ENCODE data around the gene TPD52L1. TPM values are rescaled to one million over a fixed set of nuclear protein-coding genes. Genes with fewer than 3 reads are reported as not detected.
A peak's percentile ranks its signal among the peaks of the same experiment; 100 is the strongest.

TPD52L1 gene
- total and polyA plus RNA-seq, 2 experiments from 2014 or later, result 22.8 to 24.0 TPM

GRCh38 chr6:125192610-125192930, 39.0 kb downstream of the TPD52L1 start:
- no peaks in the 10 kb centered on the region for H3K36me3 Mint-ChIP-seq (ENCODE audit: low read depth)
- Histone ChIP-seq H2AFZ (no peak overlapping the region), H3K4me3 (no peak overlapping the region), H3K79me2 (replicated peaks; ENCODE audit: insufficient read depth) (no peaks in the 10 kb centered on the region), H3K9me2 (ENCODE audit: insufficient read depth) (no peaks in the 10 kb centered on the region), H3K27ac (ENCODE audit: low read depth) (no peak overlapping the region), H3K4me2 (no peak overlapping the region), H4K20me1 (replicated peaks; ENCODE audit: insufficient read depth) (no peaks in the 10 kb centered on the region), H3K4me1 (ENCODE audit: insufficient read depth) (no peaks in the 10 kb centered on the region; the same call in 1 of the 2 replicates), H3K36me3 (ENCODE audit: insufficient read depth) (no peaks in the 10 kb centered on the region), H3K27me3 (ENCODE audit: insufficient read depth) (no peaks in the 10 kb centered on the region), H3F3A (replicated peaks; ENCODE audit: low read depth) (no peaks in the 10 kb centered on the region)
- ATAC-seq, result peak; percentile 25
- DNase-seq (ENCODE audit: low spot score), result no peak
- H3K4me3 Mint-ChIP-seq, result no peak overlapping the region
- no peaks in the 10 kb centered on the region for H3K9me3 Mint-ChIP-seq
- H3K27ac Mint-ChIP-seq, result no peak overlapping the region
- H3K27me3 Mint-ChIP-seq (ENCODE audit: insufficient read depth, low read depth, poor library complexity), result no peaks in the 10 kb centered on the region
- TF ChIP-seq ZNF462 (CRISPR knock-in tag; IDR thresholded peaks at IDR 0.05) (no peak), REST (IDR thresholded peaks at IDR 0.05; ENCODE audit: unreplicated experiment) (no peak), ZNF331 (CRISPR knock-in tag; IDR thresholded peaks at IDR 0.05; ENCODE audit: low read depth) (no peak), CTCF (conservative IDR thresholded peaks at IDR 0.05; ENCODE audit: low read depth in 2 of 2) (no peak), CREB1 (CRISPR knock-in tag; IDR thresholded peaks at IDR 0.05; ENCODE audit: low read depth) (no peak)
- H3K4me1 Mint-ChIP-seq, result peaks cover 20% of the 10 kb centered on the region

Measured in GM23338 (cell line).